ENCODE measurements around the gene ESRRA.

GRCh38 chr11:64364435-64364834 is 59.1 kb downstream of the ESRRA start:
- TF ChIP-seq CTCF (IDR thresholded peaks at IDR 0.05 in 4 of 5, conservative IDR thresholded peaks at IDR 0.05 in 1 of 5), result no peak
- TF ChIP-seq POLR2A (IDR thresholded peaks at IDR 0.05), result no peak

Data from gastrocnemius medialis (tissue), 4 donors.